ENCODE results near the gene MAP3K9.

The MAP3K9 gene

GRCh38 chr14:70804556-70805162 lies 4.7 kb downstream of the MAP3K9 start (continued):
- TF ChIP-seq CREB5 (CRISPR knock-in tag; IDR thresholded peaks at IDR 0.05; ENCODE audit: low read depth) (no peak), CSDC2 (CRISPR knock-in tag; IDR thresholded peaks at IDR 0.05) (no peak), CSRNP3 (CRISPR knock-in tag; IDR thresholded peaks at IDR 0.05) (no peak), ZFP3 (CRISPR knock-in tag; IDR thresholded peaks at IDR 0.05) (no peak), SNAI2 (CRISPR knock-in tag; IDR thresholded peaks at IDR 0.05) (no peak)

GRCh38 chr14:70803321-70804310 lies 5.7 kb downstream of the MAP3K9 start:
- TF ChIP-seq ZFP30 (CRISPR knock-in tag; IDR thresholded peaks at IDR 0.05) (no peak), GLIS3 (CRISPR knock-in tag; IDR thresholded peaks at IDR 0.05) (no peak), SNAI2 (CRISPR knock-in tag; IDR thresholded peaks at IDR 0.05) (no peak), ESRRG (CRISPR knock-in tag; IDR thresholded peaks at IDR 0.05) (no peak), CSRNP3 (CRISPR knock-in tag; IDR thresholded peaks at IDR 0.05) (no peak), RARB (CRISPR knock-in tag; IDR thresholded peaks at IDR 0.05) (no peak), POU6F1 (CRISPR knock-in tag; IDR thresholded peaks at IDR 0.05; ENCODE audit: borderline replicate concordance, low read depth) (no peak), TOX (CRISPR knock-in tag; IDR thresholded peaks at IDR 0.05; ENCODE audit: borderline replicate concordance) (no peak), PATZ1 (CRISPR knock-in tag; IDR thresholded peaks at IDR 0.05; ENCODE audit: borderline replicate concordance) (no peak), ZC3H10 (CRISPR knock-in tag; IDR thresholded peaks at IDR 0.05) (no peak), TSHZ2 (CRISPR knock-in tag; IDR thresholded peaks at IDR 0.05) (no peak), ZNF565 (CRISPR knock-in tag; conservative IDR thresholded peaks at IDR 0.05; ENCODE audit: low read depth) (no peak), CSDC2 (CRISPR knock-in tag; IDR thresholded peaks at IDR 0.05) (no peak), PPARA (CRISPR knock-in tag; IDR thresholded peaks at IDR 0.05; ENCODE audit: borderline replicate concordance) (no peak), ARNTL (CRISPR knock-in tag; IDR thresholded peaks at IDR 0.05; ENCODE audit: borderline replicate concordance, low read depth) (no peak)
- no peak for ATAC-seq
